PC-9 (cell line): ENCODE results near the gene PCDH1.

Experiments
- CTCF ChIP-seq: fragments of 200-600 bp; sonication (generic); conservative IDR thresholded peaks from 2 replicates; pipeline ENCODE4 v1.6.1; 2017; ENCODE audit warnings: mixed run types, antibody characterized with exemption, mild to moderate bottlenecking, moderate library complexity
- EZH2 ChIP-seq: fragments of 200-600 bp; sonication (generic); IDR thresholded peaks from 2 replicates; pipeline ENCODE4 v1.8.0; 2017; ENCODE audit warnings: antibody characterized with exemption, low read depth

GRCh38 chr5:141848744-141849414 lies 29.3 kb downstream of the PCDH1 start:
- TF ChIP-seq CTCF (no peak), EZH2 (no peak)
